GM15510 (cell line): Measurements from ENCODE around the gene KLHL26.

Experiments used
- POLR2A ChIP-seq: IDR thresholded peaks from 3 replicates; pipeline ENCODE4 v1.6.1; 2011; ENCODE audit warnings: borderline replicate concordance; ENCODE audit not compliant: insufficient read length; ENCODE audit errors: extremely low read depth

KLHL26 gene

DNA sequence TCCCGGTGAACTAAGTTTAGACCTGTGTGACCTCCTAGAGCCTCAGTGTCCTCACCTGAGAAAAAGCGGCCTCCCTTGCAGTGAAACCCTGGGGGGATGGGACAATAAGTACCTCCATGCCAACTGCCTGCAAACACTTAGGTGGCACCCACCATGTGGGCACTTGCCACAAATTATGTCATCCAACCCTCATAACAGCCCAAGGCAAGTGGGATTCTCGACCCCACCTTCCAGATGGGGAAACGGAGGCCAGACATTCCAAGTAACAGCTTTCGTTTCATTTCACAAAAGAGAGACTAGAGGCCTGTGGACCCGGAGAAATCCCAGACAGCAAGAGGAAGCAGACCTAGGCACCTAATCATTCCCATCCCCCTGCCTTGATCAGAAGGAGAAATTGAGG lies 41.4 kb upstream of the KLHL26 start:
- no peak for TF ChIP-seq POLR2A

DNA sequence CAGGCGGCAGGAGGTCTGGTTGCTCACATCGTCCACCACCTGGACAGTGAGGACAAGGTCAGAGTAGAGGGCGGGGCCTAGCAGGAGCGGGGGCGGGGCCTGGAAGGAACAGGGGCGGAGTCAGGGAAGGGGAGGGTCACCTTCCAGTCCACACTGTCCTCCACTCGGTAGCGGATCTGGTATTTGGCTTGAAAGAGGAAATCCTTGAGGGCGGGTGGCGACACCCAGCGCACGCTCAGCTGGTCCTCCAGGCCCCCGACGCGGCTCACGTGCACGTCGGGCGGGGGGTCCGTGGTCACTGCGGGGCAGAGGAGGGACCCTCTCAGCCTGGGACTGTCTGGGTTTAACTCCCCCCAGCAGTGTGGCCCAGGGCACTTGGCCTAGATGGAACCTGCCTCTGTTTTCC lies 40.1 kb upstream of the KLHL26 start:
- no peak for TF ChIP-seq POLR2A

DNA sequence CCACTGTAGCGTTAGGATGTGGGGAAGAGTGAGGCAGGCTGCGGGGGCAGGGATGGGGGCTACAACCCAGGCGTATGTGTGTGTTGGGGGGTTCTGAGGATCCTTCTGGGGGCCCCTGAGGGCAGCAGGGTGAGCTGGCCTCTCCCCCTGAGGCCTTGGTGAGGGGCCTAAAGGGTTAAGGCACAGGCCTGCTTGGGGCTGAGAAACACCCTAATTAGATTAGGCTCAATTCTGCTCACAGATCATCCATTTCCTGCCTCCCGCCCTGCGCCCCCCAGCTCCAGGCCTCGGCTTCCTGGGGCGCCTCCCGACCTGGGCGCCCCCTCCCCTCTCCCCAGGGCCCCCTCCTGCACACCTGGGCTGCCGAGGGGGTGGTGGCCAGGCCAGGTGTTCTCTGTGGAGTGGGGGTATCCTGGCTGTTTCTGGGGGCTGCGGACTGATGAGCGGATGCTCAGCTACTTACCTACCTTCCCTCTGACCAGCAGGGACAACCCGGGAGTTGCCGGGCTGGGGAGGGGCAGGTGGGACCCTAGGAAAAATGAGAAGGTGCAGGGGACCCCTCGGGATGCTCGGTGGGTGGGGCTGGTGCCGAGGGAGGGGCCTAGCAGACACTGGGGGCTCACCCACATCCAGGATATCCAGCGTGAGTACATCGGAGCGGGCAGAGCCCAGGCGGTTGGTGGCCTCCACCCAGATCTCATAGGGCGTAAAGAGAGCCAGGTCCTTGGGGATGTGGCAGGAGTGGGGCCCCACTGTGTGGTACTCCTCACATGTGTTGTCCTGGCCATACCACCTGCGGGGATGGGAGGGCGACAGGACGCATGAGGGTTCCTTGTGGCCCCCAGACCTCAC lies 38.8 kb upstream of the KLHL26 start:
- no peak for TF ChIP-seq POLR2A

DNA sequence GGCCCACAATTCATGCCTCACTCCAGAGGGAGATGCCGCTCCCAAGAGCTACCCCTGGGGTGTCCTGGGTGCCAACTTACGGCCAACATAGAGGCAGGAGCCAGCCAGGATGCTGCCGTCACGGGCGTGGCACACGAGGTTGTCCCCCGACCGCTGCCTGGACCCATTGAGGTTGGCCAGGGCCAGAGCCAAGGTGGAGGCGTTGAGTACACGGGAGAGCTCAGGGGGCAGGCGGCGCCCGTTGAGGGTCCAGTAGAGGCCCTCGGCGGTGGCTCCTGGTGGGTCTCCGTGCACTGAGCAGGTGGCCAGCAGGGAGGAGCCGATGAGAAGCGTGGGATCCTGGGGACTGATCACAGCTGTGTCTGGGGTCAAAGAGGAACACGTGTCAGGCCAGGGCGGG lies 37.3 kb upstream of the KLHL26 start:
- no peak for TF ChIP-seq POLR2A

DNA sequence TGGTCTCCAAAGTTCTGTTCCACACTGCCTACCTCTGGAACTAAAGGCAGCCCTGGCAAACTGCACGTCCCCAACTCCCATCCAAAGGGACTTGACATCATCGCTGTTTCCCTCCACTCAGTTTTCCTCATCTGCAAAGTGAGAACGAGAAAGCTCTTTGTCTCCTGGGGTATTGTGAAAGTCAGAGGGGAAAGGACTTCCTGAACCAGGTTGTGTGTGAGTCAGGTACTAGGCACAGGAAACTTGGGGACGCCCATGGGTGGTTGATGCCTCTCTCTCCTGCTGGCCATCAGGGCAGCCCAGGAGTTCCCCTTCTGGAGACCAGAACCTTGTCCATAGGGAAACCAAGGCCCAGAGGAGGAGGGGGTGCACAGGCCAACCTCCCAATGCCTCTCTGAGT lies 35.0 kb upstream of the KLHL26 start:
- no peak for TF ChIP-seq POLR2A

DNA sequence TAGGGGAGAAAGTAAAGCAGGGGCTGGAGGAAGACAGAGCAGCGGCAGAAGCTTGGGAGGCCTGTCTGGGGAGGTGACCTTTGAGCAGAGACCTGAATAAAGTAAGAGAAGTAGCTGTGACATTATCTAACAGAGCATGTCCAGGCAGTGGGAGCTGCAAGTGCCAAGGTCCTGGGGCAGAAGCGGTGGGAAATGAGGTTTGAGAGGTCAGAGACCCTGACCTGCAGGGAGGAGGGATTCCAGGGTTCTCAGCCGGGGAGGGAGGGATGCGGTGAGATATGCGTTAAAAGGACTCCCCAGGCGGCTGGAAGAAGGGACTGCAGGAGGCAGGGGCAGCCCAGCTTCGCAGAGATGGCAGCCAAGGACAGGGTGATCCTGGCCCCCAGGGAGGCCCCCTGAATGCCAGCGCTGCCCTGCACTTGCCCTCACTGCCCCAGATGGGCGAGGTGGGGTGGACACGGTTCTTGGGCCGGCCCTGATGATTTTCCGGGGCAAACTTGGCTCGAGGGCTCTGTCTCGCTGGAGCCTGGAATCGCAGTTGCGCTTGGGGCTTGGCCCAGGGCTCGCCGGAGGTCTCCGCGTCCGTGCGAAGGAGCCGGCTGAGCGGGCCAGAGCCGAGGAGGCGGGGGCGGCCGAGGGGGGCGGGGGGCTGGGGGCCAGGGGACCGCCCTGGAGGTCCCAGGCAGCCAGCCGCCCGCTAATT lies 33.4 kb upstream of the KLHL26 start:
- no peak for TF ChIP-seq POLR2A

DNA sequence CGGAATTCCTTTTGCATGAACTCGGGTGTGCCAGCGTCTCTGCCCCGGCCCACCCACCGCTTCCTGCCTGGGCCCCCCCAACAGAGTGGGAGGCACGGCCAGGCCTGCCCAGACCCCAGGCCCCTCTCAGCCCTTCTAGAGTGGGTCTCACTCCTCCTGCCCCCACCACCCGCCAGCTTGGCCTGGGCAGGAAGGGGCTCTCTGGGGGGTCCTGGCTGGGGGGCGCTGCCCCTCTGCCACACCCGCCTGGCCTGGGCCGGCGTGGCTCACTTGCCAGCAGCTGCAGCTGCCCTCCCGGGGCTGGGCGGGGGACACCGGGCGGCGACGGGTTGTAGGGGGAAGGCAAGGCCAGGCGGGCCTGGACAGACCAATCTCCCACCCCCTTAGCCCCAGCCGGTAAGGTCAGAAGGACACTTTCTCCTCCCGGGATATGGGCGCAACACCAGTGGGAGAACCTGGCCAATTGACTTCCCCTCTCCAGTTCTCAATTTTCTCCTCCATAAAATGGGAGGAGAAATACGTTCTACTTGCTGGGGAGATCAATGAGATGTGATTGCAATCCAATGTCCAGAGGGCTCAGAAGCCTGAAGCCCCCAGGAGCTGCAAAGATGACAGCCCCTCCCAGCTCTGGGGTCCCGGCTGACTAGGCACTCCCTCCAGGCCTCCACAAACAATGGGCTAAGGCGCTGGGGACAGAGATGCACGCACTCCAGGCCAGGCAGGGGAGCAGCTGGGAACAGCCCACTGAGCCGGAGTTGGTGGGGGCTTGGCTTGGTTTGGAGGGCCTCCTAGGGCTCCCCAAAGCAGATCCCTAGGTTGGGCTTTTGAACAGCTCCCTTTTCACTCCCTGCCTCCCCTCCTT lies 32.6 kb upstream of the KLHL26 start:
- no peak for TF ChIP-seq POLR2A

DNA sequence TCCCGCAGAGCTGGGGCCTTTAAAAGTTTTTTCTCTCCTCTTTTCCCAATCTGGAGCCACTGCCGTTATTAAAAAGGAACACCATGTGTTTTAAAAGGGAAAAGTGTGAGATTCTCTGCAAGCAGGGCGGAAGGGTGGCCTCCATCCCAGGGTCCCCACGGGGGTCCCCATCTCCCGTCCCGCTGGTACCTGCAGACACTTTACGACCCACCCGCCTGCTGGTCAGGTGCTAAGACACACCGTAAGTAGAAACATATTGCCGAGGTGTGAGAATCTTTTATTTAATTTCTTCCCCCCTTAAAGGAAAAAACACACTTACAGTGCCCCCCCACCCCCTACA lies 32.0 kb upstream of the KLHL26 start:
- no peak for TF ChIP-seq POLR2A

DNA sequence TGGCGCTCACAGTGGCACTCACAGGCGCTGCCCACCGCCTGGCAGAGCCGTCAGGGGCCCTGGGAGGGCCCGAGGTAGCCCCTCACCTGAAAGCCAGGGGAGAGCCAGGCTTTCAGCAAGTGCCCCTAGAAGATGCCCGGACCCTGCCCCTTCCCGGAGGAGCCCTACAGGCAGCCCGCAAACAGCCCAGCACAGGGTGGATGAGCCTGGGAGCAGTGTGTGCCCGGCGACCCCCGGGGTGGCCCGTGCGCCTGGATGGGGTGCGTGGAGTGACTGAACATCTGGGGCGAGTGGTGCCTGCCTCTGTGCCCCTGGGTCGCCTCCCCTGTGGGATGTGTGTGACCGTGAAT lies 31.7 kb upstream of the KLHL26 start:
- TF ChIP-seq POLR2A = no peak

DNA sequence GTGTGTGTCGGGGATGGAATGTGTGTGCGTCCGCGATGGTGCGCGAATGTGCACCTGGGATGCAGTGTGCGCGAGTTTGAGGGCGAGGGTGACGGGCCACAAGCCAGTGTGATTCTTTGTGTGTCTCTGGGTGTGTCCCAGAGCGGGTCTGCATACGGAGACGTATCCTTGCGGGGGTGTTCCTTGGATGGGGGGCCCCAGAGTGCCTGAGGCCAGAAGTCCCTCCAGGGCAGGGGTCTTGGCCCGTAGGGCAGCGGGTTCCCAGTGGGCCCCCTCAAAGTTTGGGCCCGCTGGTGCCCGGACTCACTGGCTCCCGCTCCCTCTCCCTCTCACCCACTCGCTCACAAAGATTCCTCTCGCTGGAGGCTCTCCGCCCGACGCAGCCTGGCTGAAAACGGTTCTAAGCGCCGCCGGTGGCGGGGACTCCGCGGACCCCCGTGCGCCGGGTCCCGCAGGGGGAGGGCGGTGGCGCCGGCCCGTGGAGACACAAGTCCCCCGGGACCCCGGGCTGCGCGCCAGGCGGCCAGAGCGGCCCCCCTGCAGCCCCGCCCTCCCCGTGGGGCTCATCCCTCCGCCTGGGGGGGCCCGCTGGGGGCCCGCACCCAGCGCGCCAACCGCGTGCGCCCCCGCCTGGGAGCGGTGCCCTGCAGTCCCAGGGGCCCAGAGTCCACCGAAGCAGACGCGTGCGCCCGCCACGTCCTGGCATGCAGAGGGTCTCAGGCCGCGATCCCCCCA lies 31.1 kb upstream of the KLHL26 start:
- no peak for TF ChIP-seq POLR2A

DNA sequence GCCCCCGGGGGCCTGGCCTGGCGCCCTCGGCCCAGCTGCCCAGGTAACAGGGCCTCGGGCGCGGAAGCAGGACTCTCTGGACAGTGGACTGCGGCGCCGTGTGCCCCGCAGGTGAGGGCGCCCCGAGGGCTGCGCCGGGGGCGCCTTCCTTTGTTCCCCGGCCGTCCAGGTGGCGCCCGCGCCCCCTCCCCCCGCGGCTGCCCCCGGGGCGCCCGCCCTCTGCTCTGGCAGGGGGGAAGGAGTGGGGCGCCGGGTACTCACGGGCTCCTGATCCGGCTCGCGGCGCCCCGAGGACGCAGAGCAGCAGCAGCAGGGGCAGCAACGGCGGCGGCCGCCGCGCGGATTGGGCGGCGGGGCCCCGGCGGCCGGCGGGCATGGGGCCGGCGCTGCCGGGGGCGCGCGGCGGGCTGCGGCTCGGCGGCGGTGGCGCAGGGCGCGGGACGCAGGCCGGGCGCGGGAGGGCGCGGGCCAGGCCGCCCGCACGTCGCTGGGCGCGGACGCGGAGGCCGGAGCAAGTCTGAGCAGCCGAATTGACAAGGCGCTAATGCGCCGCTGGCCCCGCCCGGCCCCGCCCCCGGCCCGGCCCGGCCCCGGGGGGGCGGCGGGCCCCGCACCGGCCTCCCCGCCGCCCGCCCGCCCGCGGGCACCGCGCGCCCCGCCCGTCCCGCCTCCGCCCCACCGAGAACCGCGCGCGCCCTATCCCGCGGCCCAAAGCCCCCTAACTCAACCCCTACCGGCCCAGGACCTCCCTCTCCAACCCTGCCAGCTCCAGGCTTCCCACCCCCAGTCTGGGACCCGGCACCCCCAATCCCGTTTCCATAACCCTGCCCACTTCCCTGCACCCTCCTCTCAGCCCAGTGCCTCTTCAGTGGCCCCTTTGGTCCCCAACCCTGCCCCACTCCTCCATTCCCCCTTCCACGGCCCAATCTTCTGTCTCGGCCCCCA lies 30.3 kb upstream of the KLHL26 start, which contains the start of gene CRLF1:
CRLF1 (minus strand) TSS at position 519 of the 945 bp plus-strand sequence; CDS start at position 376, 143 bp downstream.
- TF ChIP-seq POLR2A = no peak

DNA sequence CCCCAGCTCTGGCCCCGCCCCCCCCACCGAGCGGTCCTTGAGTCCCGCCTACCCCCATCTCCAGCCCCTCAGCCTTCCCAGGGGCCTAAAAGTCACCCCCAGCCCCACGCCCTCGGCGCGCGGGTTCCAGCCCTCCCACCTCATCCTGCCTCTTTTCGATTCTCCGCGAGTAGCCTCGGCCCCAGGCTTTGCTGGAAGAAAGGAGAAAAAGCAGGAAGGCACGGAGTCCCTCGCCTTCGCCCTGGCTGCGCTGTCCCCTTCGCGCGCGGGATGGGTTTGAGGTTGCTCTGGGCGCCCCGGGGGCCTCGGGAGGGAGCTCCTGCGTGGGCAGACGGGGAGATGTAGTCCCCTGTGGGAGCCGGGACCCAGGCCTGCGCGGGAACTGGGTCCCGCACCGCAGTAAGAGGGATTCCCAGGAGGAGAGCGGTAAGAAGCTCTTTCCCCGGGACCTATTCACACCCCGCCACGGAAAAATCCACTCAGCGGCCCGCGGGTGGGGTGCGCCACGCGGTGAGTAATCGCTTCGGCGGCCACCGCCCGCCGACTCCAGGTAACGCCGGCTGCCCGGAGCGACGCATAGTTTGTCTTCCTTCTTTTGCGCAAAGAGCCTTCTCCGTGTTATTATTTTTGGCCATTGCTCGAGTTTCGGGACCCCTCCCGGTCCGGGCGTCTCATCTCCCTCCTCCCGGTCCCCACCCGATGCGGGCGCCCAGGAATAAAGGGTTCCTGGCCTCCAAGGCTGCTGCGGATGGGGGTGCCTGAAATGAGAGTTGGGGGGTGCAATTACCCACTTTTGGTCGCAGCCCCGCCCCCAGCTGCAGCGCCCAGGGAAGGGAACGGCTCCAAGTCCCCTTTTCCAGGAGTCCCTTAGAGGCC lies 29.4 kb upstream of the KLHL26 start:
- no peak for TF ChIP-seq POLR2A
